Upper lobe of left lung (tissue), 6 donors: ENCODE measurements around the gene RPS29. TPM values are rescaled to one million over a fixed set of nuclear protein-coding genes. Genes with fewer than 3 reads are reported as not detected.

ENCODE experiments used
- ATAC-seq, 2 donors: fragments of 200-7000 bp; cut with Tn5 transposase; one replicate each; pipeline ENCODE4 v1.9.1; 2022; ENCODE audit warnings: mild to moderate bottlenecking in 2 of 2, moderate library complexity in 2 of 2; ENCODE audit not compliant: low FRiP score in 2 of 2
- DNase-seq, 2 donors: peaks; one replicate each; pipeline ENCODE4 v3.0.0-alpha.2; 2019 to 2020
- H3K27ac ChIP-seq, 4 donors: fragments of 200-600 bp; sonication (generic); one replicate each; pipeline ENCODE4 v1.5.1; 2016 to 2019
- H3K27me3 ChIP-seq, 4 donors: fragments of 200-600 bp; sonication (generic); one replicate each; pipeline ENCODE4 v1.5.1; 2017 to 2019
- H3K36me3 ChIP-seq, 4 donors: fragments of 200-600 bp; sonication (generic); one replicate each; pipeline ENCODE4 v1.5.1; 2016 to 2019
- H3K4me1 ChIP-seq, 4 donors: fragments of 200-600 bp; sonication (generic); one replicate each; pipeline ENCODE4 v1.5.1; 2018 to 2019
- H3K4me3 ChIP-seq, 4 donors: fragments of 200-600 bp; sonication (generic); one replicate each; pipeline ENCODE4 v1.5.1; 2017 to 2019; ENCODE audit warnings: mild to moderate bottlenecking in 2 of 4, moderate library complexity in 1 of 4
- H3K9me3 ChIP-seq, 4 donors: fragments of 200-600 bp; sonication (generic); one replicate each; pipeline ENCODE4 v1.5.1; 2018 to 2019
- CTCF ChIP-seq, 6 experiments: fragments of 450-650 bp in 4 of 6; fragments of 200-600 bp in 2 of 6; sonication (generic) in 2 of 6; IDR thresholded peaks; one replicate each; pipeline ENCODE4 v1.5.1; 2016 to 2019; ENCODE audit warnings: antibody characterized with exemption in 6 of 6
- EP300 ChIP-seq, 4 donors: sonication (generic); formaldehyde crosslinking; IDR thresholded peaks; one replicate each; pipeline ENCODE4 v1.5.1; 2017; ENCODE audit warnings: antibody characterized with exemption in 4 of 4, control low read depth in 2 of 4
- POLR2A ChIP-seq, 4 donors: fragments of 450-650 bp; IDR thresholded peaks; one replicate each; pipeline ENCODE4 v1.5.1; 2016 to 2017; ENCODE audit warnings: antibody characterized with exemption in 4 of 4, mild to moderate bottlenecking in 2 of 4
- POLR2AphosphoS5 ChIP-seq, 2 donors: sonication (generic); formaldehyde crosslinking; IDR thresholded peaks; one replicate each; pipeline ENCODE4 v1.5.1; 2017; ENCODE audit warnings: antibody characterized with exemption in 2 of 2
- WGBS, 2 donors: methylation state at CpG; one replicate each; pipeline ENCODE4 v1.1.5; 2017 to 2018; 5-methylcytosine and 5-hydroxymethylcytosine counted together
- total RNA-seq, 6 donors: library from RNA; depleted of rRNA in 4 of 6; stranded (reverse); fragments of >200 nt in 4 of 6; gene quantifications; one replicate each; pipeline versions ENCODE4 v1.1.0 to v1.2.1, GENCODE V29; 2016 to 2021
- donor health status: DM: no; HTN: no; CAD: no; lungs with moderate emphysema.
- donor health status: DM: no; HTN: yes; CAD: no; lungs with severe emphysema.

The RPS29 gene
- total RNA-seq, 6 donors from 2014 or later: 308 to 5,471 (median 1,242) TPM

- 78 to 80% methylated on average over 6 of the region's 6 CpGs for WGBS, 2 donors
- H3K4me1 ChIP-seq: peaks cover 32 to 36% (median 33%) of the 10 kb centered on the region in 4 donors
- peaks cover 0 to 17% (median 0%) of the 10 kb centered on the region in 4 donors for H3K36me3 ChIP-seq
- TF ChIP-seq CTCF (IDR thresholded peaks at IDR 0.05): no peak
- no peak for TF ChIP-seq POLR2AphosphoS5 (IDR thresholded peaks at IDR 0.05)
- no peak for TF ChIP-seq POLR2A (IDR thresholded peaks at IDR 0.05)
- TF ChIP-seq EP300 (IDR thresholded peaks at IDR 0.05): no peak
- H3K4me3 ChIP-seq: no peak overlapping the region
- peak overlapping the region in 1 of 4 donors; percentile 31 for H3K27ac ChIP-seq
- DNase-seq: no peak
- ATAC-seq: no peak
- no peaks in the 10 kb centered on the region for H3K27me3 ChIP-seq
- no peaks in the 10 kb centered on the region for H3K9me3 ChIP-seq
These were observed 38.0 kb upstream of the RPS29 start for GRCh38 chr14:49623941-49624839.

- Histone ChIP-seq H3K27me3 (no peaks in the 10 kb centered on the region), H3K4me3 (peak overlapping the region in 1 of 4 donors; percentile 98), H3K4me1 (peaks cover 36 to 44% (median 39%) of the 10 kb centered on the region in 4 donors), H3K36me3 (peaks cover under 1 to 22% (median 4%) of the 10 kb centered on the region in 4 donors), H3K9me3 (no peaks in the 10 kb centered on the region), H3K27ac (no peak overlapping the region)
- TF ChIP-seq CTCF (IDR thresholded peaks at IDR 0.05): no peak
- no peak for TF ChIP-seq POLR2A (IDR thresholded peaks at IDR 0.05)
- no peak for TF ChIP-seq POLR2AphosphoS5 (IDR thresholded peaks at IDR 0.05)
- no peak for TF ChIP-seq EP300 (IDR thresholded peaks at IDR 0.05)
- ATAC-seq (no peak), DNase-seq (no peak)
- WGBS, 2 donors: 64 to 72% methylated on average over 3 of the region's 3 CpGs
These were observed 37.2 kb upstream of the RPS29 start for GRCh38 chr14:49623387-49623786.

- no peak for TF ChIP-seq CTCF (IDR thresholded peaks at IDR 0.05)
- no peak for TF ChIP-seq POLR2A (IDR thresholded peaks at IDR 0.05)
- no peak for TF ChIP-seq EP300 (IDR thresholded peaks at IDR 0.05)
- no peak for TF ChIP-seq POLR2AphosphoS5 (IDR thresholded peaks at IDR 0.05)
- no peaks in the 10 kb centered on the region for H3K27me3 ChIP-seq
- no peaks in the 10 kb centered on the region for H3K9me3 ChIP-seq
- peak overlapping the region; percentile 78 to 98 (median 88) for H3K4me3 ChIP-seq
- peaks cover 38 to 45% (median 39%) of the 10 kb centered on the region in 4 donors for H3K4me1 ChIP-seq
- DNase-seq (no peak), ATAC-seq (no peak)
- peaks cover 4 to 32% (median 8%) of the 10 kb centered on the region in 4 donors for H3K36me3 ChIP-seq
- H3K27ac ChIP-seq: peak overlapping the region in 3 of 4 donors; percentile 14 to 97 (median 91)
- 72 to 78% methylated on average over 3 of the region's 3 CpGs for WGBS, 2 donors
These were observed 35.9 kb upstream of the RPS29 start for GRCh38 chr14:49622022-49622607.

GRCh38 chr14:49621114-49621881 lies 35.1 kb upstream of the RPS29 start:
- ATAC-seq: peak; percentile 78 to 82
- no peak for TF ChIP-seq EP300 (IDR thresholded peaks at IDR 0.05)
- no peak for TF ChIP-seq POLR2A (IDR thresholded peaks at IDR 0.05)
- no peak for TF ChIP-seq POLR2AphosphoS5 (IDR thresholded peaks at IDR 0.05)
- no peak for TF ChIP-seq CTCF (IDR thresholded peaks at IDR 0.05)
- Histone ChIP-seq H3K27ac (peak overlapping the region; percentile 91 to 97 (median 96)), H3K36me3 (peaks cover 4 to 28% (median 8%) of the 10 kb centered on the region in 4 donors), H3K4me1 (peaks cover 38 to 45% (median 39%) of the 10 kb centered on the region in 4 donors), H3K9me3 (no peaks in the 10 kb centered on the region), H3K4me3 (peak overlapping the region; percentile 78 to 98 (median 88)), H3K27me3 (no peaks in the 10 kb centered on the region)
- DNase-seq: peak; percentile 78 to 96
- WGBS, 2 donors: 10 to 24% methylated on average over 10 to 28 of the region's 65 CpGs
